Measurements from ENCODE around the gene TRAPPC2.

TRAPPC2 gene

GRCh38 chrX:13734278-13735172 is at the start of gene TRAPPC2, which contains the start of gene OFD1:
Gene TRAPPC2 (minus strand): TSS chrX:13734620. CDS start chrX:13719963, 14,657 bp downstream.
Gene OFD1 (plus strand): TSS chrX:13734748. CDS start chrX:13735072, 324 bp downstream.
- peak; percentile 57 to 60 for DNase-seq

- no peak for DNase-seq
These were observed 46.5 kb upstream of the TRAPPC2 start for GRCh38 chrX:13780868-13781427.

GRCh38 chrX:13778916-13779315 is 44.5 kb upstream of the TRAPPC2 start:
- DNase-seq: no peak

GRCh38 chrX:13776387-13776786 is 42.0 kb upstream of the TRAPPC2 start:
- DNase-seq: no peak

- DNase-seq: no peak
These were observed 41.4 kb upstream of the TRAPPC2 start for GRCh38 chrX:13775837-13776236.

- no peak for DNase-seq
These were observed 40.3 kb upstream of the TRAPPC2 start for GRCh38 chrX:13774696-13775095.

GRCh38 chrX:13770013-13770535 is 35.7 kb upstream of the TRAPPC2 start:
- DNase-seq: no peak

- no peak for DNase-seq
These were observed 34.5 kb upstream of the TRAPPC2 start for GRCh38 chrX:13768939-13769338.

GRCh38 chrX:13764765-13765164 is 30.3 kb upstream of the TRAPPC2 start:
- DNase-seq: no peak

- DNase-seq: no peak
These were observed 29.9 kb upstream of the TRAPPC2 start for GRCh38 chrX:13764281-13764680.

- DNase-seq: no peak
These were observed 29.1 kb upstream of the TRAPPC2 start for GRCh38 chrX:13763489-13763888.

- no peak for DNase-seq
These were observed 27.4 kb upstream of the TRAPPC2 start for GRCh38 chrX:13761606-13762414.

- no peak for DNase-seq
These were observed 26.0 kb upstream of the TRAPPC2 start for GRCh38 chrX:13760426-13760825.

- DNase-seq: no peak
These were observed 24.8 kb upstream of the TRAPPC2 start for GRCh38 chrX:13759152-13759718.

GRCh38 chrX:13756381-13756780 is 22.0 kb upstream of the TRAPPC2 start:
- no peak for DNase-seq

GRCh38 chrX:13755254-13755653 is 20.8 kb upstream of the TRAPPC2 start:
- DNase-seq: no peak

GRCh38 chrX:13754765-13755164 is 20.3 kb upstream of the TRAPPC2 start:
- DNase-seq: no peak

GRCh38 chrX:13752646-13753045 is 18.2 kb upstream of the TRAPPC2 start:
- DNase-seq: no peak

- no peak for DNase-seq
These were observed 17.7 kb upstream of the TRAPPC2 start for GRCh38 chrX:13752141-13752540.

GRCh38 chrX:13750812-13751211 is 16.4 kb upstream of the TRAPPC2 start:
- DNase-seq: no peak

GRCh38 chrX:13750204-13750603 is 15.8 kb upstream of the TRAPPC2 start:
- peak in 1 of 2 experiments; percentile 26 for DNase-seq

GRCh38 chrX:13748486-13748885 is 14.1 kb upstream of the TRAPPC2 start:
- no peak for DNase-seq

GRCh38 chrX:13747836-13748235 is 13.4 kb upstream of the TRAPPC2 start:
- no peak for DNase-seq
